GM12878 (cell line): ENCODE measurements around the gene SIPA1. TPM values are rescaled to one million over a fixed set of nuclear protein-coding genes. Genes with fewer than 3 reads are reported as not detected.

Experiments used
- ASH2L ChIP-seq: fragments of 300-600, 200-600 bp; sonication (generic); IDR thresholded peaks from 2 replicates; pipeline ENCODE4 v1.6.1; 2017; ENCODE audit warnings: low read depth, mild to moderate bottlenecking, borderline replicate concordance
- BHLHE40 ChIP-seq, 2 experiments: fragments of 450-650 bp in 1 of 2; IDR thresholded peaks; 2 replicates each; pipeline ENCODE4 v1.6.1; 2011 to 2017; ENCODE audit warnings: low read depth in 2 of 2, borderline replicate concordance in 1 of 2, improper control_type of control experiment in 1 of 2, low read length in 1 of 2, mild to moderate bottlenecking in 1 of 2
- BRCA1 ChIP-seq: IDR thresholded peaks from 2 replicates; pipeline ENCODE4 v1.6.1; 2011; ENCODE audit warnings: low read depth, low read length, improper control_type of control experiment
- CBFB ChIP-seq: IDR thresholded peaks from 2 replicates; pipeline ENCODE4 v1.6.1; 2016; ENCODE audit warnings: antibody characterized with exemption, low read depth
- CHD2 ChIP-seq: IDR thresholded peaks from 2 replicates; pipeline ENCODE4 v1.6.1; 2011; ENCODE audit warnings: low read depth, low read length, improper control_type of control experiment, borderline replicate concordance
- EZH2 ChIP-seq: IDR thresholded peaks from 2 replicates; pipeline ENCODE4 v1.6.1; 2012; ENCODE audit warnings: low read depth, mild to moderate bottlenecking, control low read depth, inconsistent platforms, low read length, borderline replicate concordance; ENCODE audit not compliant: control insufficient read depth
- IRF3 ChIP-seq: fragments of 450-650 bp; IDR thresholded peaks from 2 replicates; pipeline ENCODE4 v1.6.1; 2014; ENCODE audit warnings: mild to moderate bottlenecking
- MXI1 ChIP-seq: fragments of 150-350 bp; IDR thresholded peaks from 2 replicates; pipeline ENCODE4 v1.6.1; 2011; ENCODE audit warnings: low read depth, mild to moderate bottlenecking, inconsistent platforms, low read length, improper control_type of control experiment
- NR2C2 ChIP-seq: IDR thresholded peaks from 2 replicates; pipeline ENCODE4 v1.6.1; 2011; ENCODE audit warnings: borderline replicate concordance, low read depth; ENCODE audit not compliant: control insufficient read depth, insufficient read length
- PBX3 ChIP-seq: IDR thresholded peaks from 2 replicates; pipeline ENCODE4 v1.6.1; 2011; ENCODE audit warnings: mild to moderate bottlenecking, low read depth, low read length, moderate library complexity; ENCODE audit not compliant: insufficient replicate concordance
- RELA ChIP-seq: fragments of 450-650 bp; IDR thresholded peaks from 2 replicates; pipeline ENCODE4 v1.8.0; 2014; ENCODE audit warnings: borderline replicate concordance; ENCODE audit not compliant: partially characterized antibody
- SIX5 ChIP-seq: IDR thresholded peaks from 2 replicates; pipeline ENCODE4 v1.6.1; 2011; ENCODE audit warnings: mild to moderate bottlenecking, low read depth, low read length, moderate library complexity; ENCODE audit not compliant: severe bottlenecking
- SMAD1 ChIP-seq: fragments of 450-650 bp; IDR thresholded peaks from 2 replicates; pipeline ENCODE4 v1.6.1; 2018; ENCODE audit warnings: mild to moderate bottlenecking, low read depth; ENCODE audit not compliant: partially characterized antibody
- SMARCA5 ChIP-seq: fragments of 450-650 bp; IDR thresholded peaks from 2 replicates; pipeline ENCODE4 v1.6.1; 2017; ENCODE audit warnings: mild to moderate bottlenecking
- SMC3 ChIP-seq: IDR thresholded peaks from 2 replicates; pipeline ENCODE4 v1.6.1; 2011; ENCODE audit warnings: low read length, improper control_type of control experiment, borderline replicate concordance
- TBL1XR1 ChIP-seq: IDR thresholded peaks from 2 replicates; pipeline ENCODE4 v1.6.1; 2012; ENCODE audit warnings: low read depth, low read length, improper control_type of control experiment
- WRNIP1 ChIP-seq: IDR thresholded peaks from 2 replicates; pipeline ENCODE4 v1.6.1; 2011; ENCODE audit warnings: low read depth, low read length, improper control_type of control experiment, borderline replicate concordance
- ZNF217 ChIP-seq: fragments of 450-650 bp; IDR thresholded peaks from 2 replicates; pipeline ENCODE4 v1.6.1; 2017; ENCODE audit warnings: antibody characterized with exemption, mild to moderate bottlenecking
- ZNF24 ChIP-seq: fragments of 450-650 bp; IDR thresholded peaks from 2 replicates; pipeline ENCODE4 v1.6.1; 2017; ENCODE audit warnings: antibody characterized with exemption, mild to moderate bottlenecking
- ZZZ3 ChIP-seq: IDR thresholded peaks from 2 replicates; pipeline ENCODE4 v1.6.1; 2011; ENCODE audit warnings: low read depth; ENCODE audit not compliant: control insufficient read depth, insufficient read length
- polyA plus RNA-seq, 11 experiments: library from polyadenylated mRNA; depleted of rRNA in 4 of 11; unstranded in 6 of 11; stranded (reverse) in 5 of 11; fragments of >200 nt; fragmentation: Nextera tagmentation in 4 of 11; fragmentation: Illumina TruSeq in 1 of 11; extraction: Ambion mirVana in 4 of 11; extraction: Trizol in 1 of 11; gene quantifications; 1 replicate in 1 of 11; 2 replicates in 10 of 11; pipeline versions ENCODE4 v1.2.1 to v1.2.3, GENCODE V29; 2011 to 2016; ENCODE audit warnings: inconsistent platforms in 2 of 11, missing spikeins in 2 of 11, low read depth in 1 of 11
- total RNA-seq, 4 experiments: library from RNA; depleted of rRNA in 3 of 4; stranded (reverse); fragments of >200 nt in 3 of 4; fragmentation: Illumina TruSeq in 1 of 4; extraction: Trizol in 1 of 4; gene quantifications; 2 replicates each; pipeline versions ENCODE4 v1.2.1 to v1.2.3, GENCODE V29; 2013 to 2021
- TF ChIP-seq, protein P1 (sequence below): IDR thresholded peaks from 2 replicates; pipeline ENCODE4 v1.6.1; 2012; ENCODE audit warnings: low read depth, low read length, improper control_type of control experiment
- TF ChIP-seq, protein P2 (sequence below): fragments of 450-650 bp; IDR thresholded peaks from 2 replicates; pipeline ENCODE4 v1.6.1; 2016; ENCODE audit warnings: mild to moderate bottlenecking, moderate library complexity, borderline replicate concordance
- TF ChIP-seq, protein P3 (sequence below): IDR thresholded peaks from 2 replicates; pipeline ENCODE4 v1.6.1; 2011; ENCODE audit warnings: borderline replicate concordance, low read depth, mild to moderate bottlenecking, moderate library complexity, low read length; ENCODE audit not compliant: insufficient read depth, poor library complexity, severe bottlenecking

Gene SIPA1
- total and polyA plus RNA-seq, 10 of the 15 experiments (the other 5 are each of a cell fraction or from before 2014, with no cell fraction given), result 1.0 to 139 (median 33.4) TPM

GRCh38 chr11:65663639-65664200 is 25.8 kb downstream of the SIPA1 start (continued):
- TF ChIP-seq SMC3 (no peak), WRNIP1 (no peak), ZZZ3 (no peak), RELA (peak; percentile 14), EZH2 (no peak), SMARCA5 (no peak), IRF3 (no peak), NR2C2 (no peak), SIX5 (no peak), ZNF24 (no peak), PBX3 (no peak), BHLHE40 (IDR thresholded peaks at IDR 0.05; ENCODE audit: borderline replicate concordance in 1 of 2, low read depth in 2 of 2, low read length in 1 of 2) (peak; percentile 11 to 31; a peak in 2 of 4 replicates), CHD2 (no peak), CBFB (no peak), ZNF217 (no peak), ASH2L (no peak), BRCA1 (no peak), SMAD1 (no peak), MXI1 (no peak), TBL1XR1 (no peak)
- TF ChIP-seq, protein P1, sequence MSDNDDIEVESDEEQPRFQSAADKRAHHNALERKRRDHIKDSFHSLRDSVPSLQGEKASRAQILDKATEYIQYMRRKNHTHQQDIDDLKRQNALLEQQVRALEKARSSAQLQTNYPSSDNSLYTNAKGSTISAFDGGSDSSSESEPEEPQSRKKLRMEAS, result no peak
- TF ChIP-seq, protein P2, sequence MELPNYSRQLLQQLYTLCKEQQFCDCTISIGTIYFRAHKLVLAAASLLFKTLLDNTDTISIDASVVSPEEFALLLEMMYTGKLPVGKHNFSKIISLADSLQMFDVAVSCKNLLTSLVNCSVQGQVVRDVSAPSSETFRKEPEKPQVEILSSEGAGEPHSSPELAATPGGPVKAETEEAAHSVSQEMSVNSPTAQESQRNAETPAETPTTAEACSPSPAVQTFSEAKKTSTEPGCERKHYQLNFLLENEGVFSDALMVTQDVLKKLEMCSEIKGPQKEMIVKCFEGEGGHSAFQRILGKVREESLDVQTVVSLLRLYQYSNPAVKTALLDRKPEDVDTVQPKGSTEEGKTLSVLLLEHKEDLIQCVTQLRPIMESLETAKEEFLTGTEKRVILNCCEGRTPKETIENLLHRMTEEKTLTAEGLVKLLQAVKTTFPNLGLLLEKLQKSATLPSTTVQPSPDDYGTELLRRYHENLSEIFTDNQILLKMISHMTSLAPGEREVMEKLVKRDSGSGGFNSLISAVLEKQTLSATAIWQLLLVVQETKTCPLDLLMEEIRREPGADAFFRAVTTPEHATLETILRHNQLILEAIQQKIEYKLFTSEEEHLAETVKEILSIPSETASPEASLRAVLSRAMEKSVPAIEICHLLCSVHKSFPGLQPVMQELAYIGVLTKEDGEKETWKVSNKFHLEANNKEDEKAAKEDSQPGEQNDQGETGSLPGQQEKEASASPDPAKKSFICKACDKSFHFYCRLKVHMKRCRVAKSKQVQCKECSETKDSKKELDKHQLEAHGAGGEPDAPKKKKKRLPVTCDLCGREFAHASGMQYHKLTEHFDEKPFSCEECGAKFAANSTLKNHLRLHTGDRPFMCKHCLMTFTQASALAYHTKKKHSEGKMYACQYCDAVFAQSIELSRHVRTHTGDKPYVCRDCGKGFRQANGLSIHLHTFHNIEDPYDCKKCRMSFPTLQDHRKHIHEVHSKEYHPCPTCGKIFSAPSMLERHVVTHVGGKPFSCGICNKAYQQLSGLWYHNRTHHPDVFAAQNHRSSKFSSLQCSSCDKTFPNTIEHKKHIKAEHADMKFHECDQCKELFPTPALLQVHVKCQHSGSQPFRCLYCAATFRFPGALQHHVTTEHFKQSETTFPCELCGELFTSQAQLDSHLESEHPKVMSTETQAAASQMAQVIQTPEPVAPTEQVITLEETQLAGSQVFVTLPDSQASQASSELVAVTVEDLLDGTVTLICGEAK, result no peak
- TF ChIP-seq, protein P3, sequence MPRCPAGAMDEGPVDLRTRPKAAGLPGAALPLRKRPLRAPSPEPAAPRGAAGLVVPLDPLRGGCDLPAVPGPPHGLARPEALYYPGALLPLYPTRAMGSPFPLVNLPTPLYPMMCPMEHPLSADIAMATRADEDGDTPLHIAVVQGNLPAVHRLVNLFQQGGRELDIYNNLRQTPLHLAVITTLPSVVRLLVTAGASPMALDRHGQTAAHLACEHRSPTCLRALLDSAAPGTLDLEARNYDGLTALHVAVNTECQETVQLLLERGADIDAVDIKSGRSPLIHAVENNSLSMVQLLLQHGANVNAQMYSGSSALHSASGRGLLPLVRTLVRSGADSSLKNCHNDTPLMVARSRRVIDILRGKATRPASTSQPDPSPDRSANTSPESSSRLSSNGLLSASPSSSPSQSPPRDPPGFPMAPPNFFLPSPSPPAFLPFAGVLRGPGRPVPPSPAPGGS, result no peak
